Putamen (tissue), 1 donor: ENCODE results near the gene EMX2.

Experiments
- DNase-seq: peaks from one replicate; pipeline ENCODE4 v3.0.0-alpha.2; 2016; ENCODE audit warnings: low spot score

Gene EMX2

DNA sequence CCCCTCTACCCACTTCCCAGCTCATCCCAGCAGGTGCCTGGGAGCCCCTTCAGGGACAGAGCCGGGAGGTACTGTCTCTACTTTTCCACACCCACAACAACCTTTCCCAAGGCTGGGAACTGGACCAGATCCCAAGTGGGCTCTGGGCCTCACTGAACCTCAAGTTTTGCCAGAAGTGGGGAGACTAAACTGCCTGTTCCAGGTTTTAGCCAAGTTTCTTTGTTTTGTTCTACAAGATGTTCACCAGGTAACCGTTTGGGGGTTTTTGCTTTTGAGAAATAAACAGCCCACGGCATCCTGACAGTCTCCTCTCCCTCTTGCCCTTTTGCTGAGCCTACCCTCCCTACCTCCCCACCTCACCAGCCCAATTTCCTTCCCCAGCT, 10.6 kb upstream of the EMX2 start:
- no peak for DNase-seq

DNA sequence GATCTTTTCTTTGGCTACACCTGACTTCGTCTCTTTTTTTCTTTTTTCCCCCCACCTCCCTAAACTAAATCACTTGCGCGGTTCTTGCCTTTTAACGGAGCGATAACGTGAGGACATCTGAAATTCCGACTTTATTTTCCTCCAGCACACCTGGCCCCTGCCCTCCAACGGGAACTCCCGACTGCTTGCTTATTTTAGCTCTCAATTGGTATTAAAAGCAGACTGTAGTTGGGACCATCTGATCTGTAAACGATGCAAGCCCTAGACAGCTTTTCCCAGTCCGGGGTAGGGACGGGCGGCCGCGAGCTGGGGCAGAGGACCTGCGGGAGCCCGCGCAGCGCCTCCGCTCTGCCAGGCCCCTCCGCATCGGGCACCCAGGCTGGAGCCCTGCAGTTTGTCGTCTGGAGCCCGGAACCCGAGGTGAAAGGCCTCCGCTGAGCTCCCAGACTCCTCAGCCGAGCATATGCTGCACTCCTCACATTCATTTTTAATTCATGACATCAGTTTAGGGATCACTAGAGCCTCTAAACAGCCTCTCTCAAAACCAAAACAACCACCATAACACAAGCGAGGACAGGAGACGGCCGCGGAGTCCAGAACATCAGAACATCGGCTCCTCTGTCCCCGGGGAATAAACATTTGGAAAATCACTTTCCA, 10.0 kb upstream of the EMX2 start:
- no peak for DNase-seq

GRCh38 chr10:117533507-117534281, 8.9 kb upstream of the EMX2 start:
- DNase-seq, result no peak

DNA sequence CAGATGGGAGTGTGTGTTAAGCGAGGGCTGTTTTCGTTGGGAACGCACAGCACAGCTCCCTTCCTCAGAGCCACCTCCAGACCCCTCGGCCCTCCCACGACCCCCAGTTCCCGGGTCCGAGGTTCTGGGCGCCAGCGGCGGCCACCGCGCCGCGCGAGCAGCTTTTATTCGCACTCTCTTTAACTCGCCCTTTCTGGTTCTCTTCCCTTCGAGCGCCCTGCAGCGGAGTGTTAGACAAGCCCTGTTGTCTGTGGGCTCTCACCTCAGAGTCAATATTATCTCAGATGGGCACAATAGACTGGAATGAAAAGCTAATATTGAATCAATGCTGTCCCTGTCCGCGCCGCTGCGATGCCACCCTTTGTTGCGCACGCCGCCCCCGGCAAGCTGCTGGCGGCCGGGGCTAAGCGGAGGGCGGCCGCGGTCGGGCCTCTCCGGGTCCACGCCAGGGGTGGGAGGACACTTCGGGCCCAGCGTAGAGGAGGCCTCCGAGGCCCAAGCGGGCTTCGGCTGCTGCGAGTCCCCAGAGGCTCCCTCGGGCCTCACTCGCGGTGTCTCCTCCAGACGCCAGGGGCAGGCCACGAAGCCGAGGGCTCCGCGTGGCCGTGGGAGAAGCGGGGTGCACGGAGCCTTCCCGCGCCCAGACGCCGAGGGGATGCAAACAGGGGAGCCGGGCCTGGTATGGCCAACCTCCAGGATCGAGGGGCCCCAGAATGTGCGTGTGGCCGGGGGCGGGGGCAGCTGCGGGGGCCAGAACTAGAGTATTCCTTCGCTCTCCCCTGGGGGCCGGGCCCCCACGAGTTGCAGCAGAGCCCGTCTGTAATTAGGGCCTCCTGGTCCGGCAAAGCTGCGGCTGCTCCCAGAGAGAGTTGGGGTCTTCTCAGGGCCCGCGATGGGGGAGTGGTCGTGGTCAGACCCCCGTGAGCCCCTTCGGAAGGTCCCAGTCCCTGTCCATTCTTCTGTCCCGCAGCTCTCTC, 7.9 kb upstream of the EMX2 start:
- no peak for DNase-seq

DNA sequence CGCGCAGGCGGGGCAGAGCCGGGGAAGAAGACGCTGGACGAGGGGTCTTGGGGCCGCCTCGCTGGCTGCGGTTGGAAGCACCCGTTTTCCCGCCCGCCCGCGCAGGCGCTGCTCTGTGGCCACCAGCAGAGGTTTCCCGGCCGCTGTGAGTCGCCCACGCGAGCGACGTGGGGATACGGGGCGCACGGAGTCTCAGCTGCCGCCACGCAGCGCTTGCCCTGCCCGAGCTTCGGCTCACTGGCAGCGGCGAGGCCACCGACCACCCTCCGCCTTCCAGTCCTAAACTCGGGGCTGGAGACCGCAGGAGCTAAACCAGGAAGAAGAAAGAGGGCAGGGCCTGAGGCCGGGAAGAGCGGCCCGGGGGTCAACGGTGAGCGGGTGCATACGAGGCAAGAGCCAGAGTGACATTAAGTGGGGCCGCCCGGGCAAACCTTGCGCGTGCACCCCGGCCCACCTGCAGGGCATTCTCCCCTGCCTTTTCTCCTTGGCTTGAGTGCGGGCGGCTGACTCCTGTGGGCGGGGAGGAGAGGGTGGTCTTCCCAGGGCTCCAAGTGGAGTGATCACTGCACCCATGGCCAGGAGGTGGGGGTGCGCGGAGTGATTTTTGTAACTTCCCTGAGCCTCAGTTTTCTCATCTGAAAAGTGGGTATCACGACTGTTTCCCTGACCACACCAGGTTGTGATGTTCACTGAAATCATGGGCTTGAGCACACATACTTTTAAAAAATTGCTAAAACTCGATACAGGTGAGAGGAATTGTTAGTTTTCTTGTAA, 7.1 kb upstream of the EMX2 start:
- DNase-seq, result no peak

GRCh38 chr10:117536072-117536865, 6.3 kb upstream of the EMX2 start:
- DNase-seq, result no peak

GRCh38 chr10:117536866-117537435, 5.6 kb upstream of the EMX2 start:
- DNase-seq, result no peak

GRCh38 chr10:117537436-117537903, 5.1 kb upstream of the EMX2 start:
- no peak for DNase-seq

- no peak for DNase-seq
Measured at GRCh38 chr10:117537904-117538524, 4.5 kb upstream of the EMX2 start.

GRCh38 chr10:117539361-117539773, 3.2 kb upstream of the EMX2 start:
- DNase-seq, result no peak

DNA sequence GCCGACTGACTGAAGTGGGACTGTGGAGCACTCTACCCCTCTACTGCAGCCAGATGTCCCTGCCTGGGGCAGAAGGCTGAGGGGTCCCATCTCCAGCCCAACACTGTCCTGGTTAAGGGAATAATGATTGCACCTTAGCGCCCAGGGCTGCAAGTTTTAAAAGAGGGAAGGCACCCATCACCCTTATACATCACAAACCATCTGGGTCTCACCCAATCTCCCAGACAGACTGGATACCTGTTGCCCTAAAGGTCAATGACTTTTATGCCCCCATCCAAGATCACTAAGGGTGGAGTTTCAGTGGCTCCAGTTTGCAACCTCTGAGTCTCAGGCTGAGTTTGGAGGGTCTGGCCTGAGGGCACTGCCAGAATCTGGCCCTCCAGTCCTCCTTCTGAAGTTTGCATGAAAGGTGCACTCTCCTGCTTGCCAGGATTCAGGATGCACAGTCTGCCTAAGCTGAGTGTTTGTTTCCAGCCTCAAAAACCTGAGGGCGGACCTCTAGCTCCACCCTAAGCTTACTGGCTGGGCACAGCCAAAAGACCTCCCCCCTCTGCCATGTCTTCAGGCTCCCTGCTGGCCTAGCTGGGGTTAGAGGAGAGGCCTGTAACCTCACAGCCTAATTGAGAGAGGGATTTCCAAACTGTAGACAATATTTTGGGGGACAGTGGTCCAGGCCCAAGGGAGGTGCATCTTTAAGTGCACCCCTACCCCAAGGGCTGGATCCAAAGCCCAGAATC, 2.5 kb upstream of the EMX2 start:
- DNase-seq, result no peak

- DNase-seq, result no peak
Measured at GRCh38 chr10:117540640-117541404, 1.7 kb upstream of the EMX2 start.

GRCh38 chr10:117541405-117541908, 1.1 kb upstream of the EMX2 start:
- DNase-seq, result peak; percentile 21

DNA sequence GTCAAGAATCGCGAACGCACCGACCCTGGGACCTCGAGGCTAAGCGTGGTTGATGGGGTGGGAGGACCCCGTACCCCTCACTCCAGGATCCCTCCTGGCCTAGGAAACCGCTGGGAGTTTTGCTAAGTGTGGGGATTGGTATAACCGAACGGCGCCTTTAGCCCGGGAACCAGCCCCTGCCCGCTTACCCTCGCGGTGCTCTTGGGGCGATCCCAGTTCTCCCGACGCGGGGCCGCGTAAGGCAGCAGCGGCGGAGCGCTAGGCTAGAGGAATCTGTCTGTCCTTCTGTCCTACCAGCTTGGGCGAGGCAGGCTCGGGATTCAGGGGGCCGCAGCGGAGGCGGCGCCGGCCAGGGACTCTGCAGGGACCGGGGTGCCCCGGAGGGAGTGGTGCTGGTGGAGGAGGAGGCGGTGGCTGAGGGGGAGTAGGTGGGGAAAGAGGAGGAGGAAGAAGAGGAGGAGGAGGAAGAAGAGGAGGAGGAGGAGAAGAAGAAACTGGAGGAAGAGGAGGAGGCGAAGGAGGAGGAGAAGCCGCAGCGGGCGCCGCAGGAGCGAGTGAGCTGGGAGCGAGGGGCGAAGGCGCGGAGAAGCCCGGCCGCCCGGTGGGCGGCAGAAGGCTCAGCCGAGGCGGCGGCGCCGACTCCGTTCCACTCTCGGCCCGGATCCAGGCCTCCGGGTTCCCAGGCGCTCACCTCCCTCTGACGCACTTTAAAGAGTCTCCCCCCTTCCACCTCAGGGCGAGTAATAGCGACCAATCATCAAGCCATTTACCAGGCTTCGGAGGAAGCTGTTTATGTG, 439 bp upstream of the EMX2 start:
- DNase-seq, result peak; percentile 70

DNA sequence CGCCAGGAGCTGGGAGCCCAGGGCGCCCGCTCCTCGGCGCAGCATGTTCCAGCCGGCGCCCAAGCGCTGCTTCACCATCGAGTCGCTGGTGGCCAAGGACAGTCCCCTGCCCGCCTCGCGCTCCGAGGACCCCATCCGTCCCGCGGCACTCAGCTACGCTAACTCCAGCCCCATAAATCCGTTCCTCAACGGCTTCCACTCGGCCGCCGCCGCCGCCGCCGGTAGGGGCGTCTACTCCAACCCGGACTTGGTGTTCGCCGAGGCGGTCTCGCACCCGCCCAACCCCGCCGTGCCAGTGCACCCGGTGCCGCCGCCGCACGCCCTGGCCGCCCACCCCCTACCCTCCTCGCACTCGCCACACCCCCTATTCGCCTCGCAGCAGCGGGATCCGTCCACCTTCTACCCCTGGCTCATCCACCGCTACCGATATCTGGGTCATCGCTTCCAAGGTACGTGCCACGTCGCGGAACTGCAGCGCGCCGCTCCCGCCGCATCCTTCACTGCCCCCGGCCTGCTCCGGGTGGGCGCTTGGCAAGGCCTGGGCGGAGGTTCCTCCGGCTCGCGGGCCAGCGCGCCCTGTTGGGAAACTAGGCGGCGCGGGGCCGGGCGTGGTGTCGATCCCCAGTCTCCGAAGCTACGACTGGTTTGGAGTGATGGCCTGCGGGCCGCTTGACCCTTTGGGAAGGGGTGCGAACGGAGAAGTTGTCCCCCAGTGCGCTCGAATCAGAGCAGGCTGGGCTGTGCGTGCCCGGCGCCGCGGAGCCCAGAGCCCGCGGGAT, 868 bp downstream of the EMX2 start:
- DNase-seq, result no peak

- no peak for DNase-seq
Measured at GRCh38 chr10:117544004-117544701, 1.6 kb downstream of the EMX2 start.
